ENCODE measurements around the gene SHC4.

SHC4 gene

DNA sequence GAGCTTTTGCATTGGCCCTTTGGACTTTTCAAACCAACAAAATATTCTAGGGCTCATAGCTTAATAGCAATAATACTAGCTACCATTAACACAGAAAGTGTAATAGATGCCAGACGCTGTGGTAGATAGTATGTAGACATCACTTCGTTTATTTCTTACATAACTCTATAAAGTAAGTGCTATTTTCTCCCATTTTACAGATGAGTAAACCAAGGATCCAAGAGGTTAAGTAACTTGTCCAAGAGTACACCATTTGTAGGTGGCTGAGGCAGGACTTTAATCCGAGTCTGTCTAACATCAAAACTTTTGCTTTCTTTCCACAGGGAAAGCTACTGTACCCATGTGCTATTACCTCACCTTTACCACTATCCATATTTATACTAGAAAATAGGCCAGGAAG, 73.8 kb downstream of the SHC4 start:
- Histone ChIP-seq H2AK5ac (ENCODE audit: low read length, severe bottlenecking) (no peak overlapping the region), H3K36me3 (ENCODE audit: control insufficient read depth in 1 of 2, insufficient read depth in 2 of 2, low read depth in 1 of 2, low read length in 2 of 2) (no peaks in the 10 kb centered on the region), H3K23ac (ENCODE audit: low read length in 2 of 2) (no peak overlapping the region), H2BK120ac (ENCODE audit: low read depth, low read length) (no peak overlapping the region), H3K27ac (ENCODE audit: low read length, poor library complexity, severe bottlenecking) (no peak overlapping the region), H4K8ac (ENCODE audit: low read length) (no peak overlapping the region), H2BK5ac (ENCODE audit: low read depth, low read length, poor library complexity, severe bottlenecking) (no peak overlapping the region), H2AFZ (ENCODE audit: low read depth, low read length) (no peak overlapping the region), H3K4ac (ENCODE audit: low read depth in 1 of 2, low read length in 2 of 2) (no peak overlapping the region), H2BK12ac (ENCODE audit: low read length in 2 of 2) (no peak overlapping the region), H3K4me3 (ENCODE audit: insufficient read depth in 1 of 2, low read depth in 1 of 2, low read length in 2 of 2) (no peak overlapping the region), H3K79me1 (replicated peaks; ENCODE audit: low read length, poor library complexity, severe bottlenecking) (no peaks in the 10 kb centered on the region), H2BK15ac (ENCODE audit: low read depth, poor library complexity, severe bottlenecking) (no peak overlapping the region), H3K14ac (ENCODE audit: low read length in 2 of 2) (no peak overlapping the region), H3K4me2 (ENCODE audit: low read length, poor library complexity, severe bottlenecking) (no peak overlapping the region), H3K9ac (ENCODE audit: low read length) (no peak overlapping the region), H3K27me3 (ENCODE audit: control insufficient read depth in 1 of 2, insufficient read depth in 1 of 2, low read length in 2 of 2) (no peaks in the 10 kb centered on the region), H4K91ac (ENCODE audit: low read length) (no peak overlapping the region), H3K4me1 (ENCODE audit: control insufficient read depth, insufficient read depth, low read depth, low read length) (peaks cover 1% of the 10 kb centered on the region), H3K18ac (ENCODE audit: low read depth in 1 of 2, low read length in 2 of 2) (no peak overlapping the region), H3K9me3 (ENCODE audit: control insufficient read depth, low read length) (no peaks in the 10 kb centered on the region)
- DNase-seq, result no peak
- WGBS, result 100% methylated on average over 1 of the region's 3 CpGs

DNA sequence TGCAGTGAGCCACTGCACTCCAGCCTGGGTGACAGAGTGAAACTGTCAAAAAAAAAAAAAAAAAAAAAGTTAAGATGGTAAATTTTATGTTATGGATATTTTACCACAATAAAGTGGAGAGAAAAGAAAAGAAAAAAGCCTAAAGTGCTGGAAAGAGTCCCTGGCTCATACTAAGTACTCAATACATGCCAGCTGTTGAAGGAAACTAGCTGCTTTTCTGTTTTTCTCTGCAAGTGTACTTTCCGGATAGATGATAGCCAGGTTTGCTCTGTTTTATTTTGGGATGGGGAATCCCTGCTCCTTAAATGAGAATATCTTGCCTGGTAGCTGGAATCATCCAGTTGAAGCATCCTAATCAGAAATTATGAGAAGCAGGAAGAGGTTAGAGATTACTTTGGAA, 74.9 kb downstream of the SHC4 start:
- Histone ChIP-seq H3K79me1 (replicated peaks; ENCODE audit: low read length, poor library complexity, severe bottlenecking) (no peaks in the 10 kb centered on the region), H3K23ac (ENCODE audit: low read length in 2 of 2) (no peak overlapping the region), H3K36me3 (ENCODE audit: control insufficient read depth in 1 of 2, insufficient read depth in 2 of 2, low read depth in 1 of 2, low read length in 2 of 2) (no peaks in the 10 kb centered on the region), H3K4me1 (ENCODE audit: control insufficient read depth, insufficient read depth, low read depth, low read length) (peaks cover 1% of the 10 kb centered on the region), H3K27ac (ENCODE audit: low read length, poor library complexity, severe bottlenecking) (peak overlapping the region; percentile 33), H2BK5ac (ENCODE audit: low read depth, low read length, poor library complexity, severe bottlenecking) (no peak overlapping the region), H2BK15ac (ENCODE audit: low read depth, poor library complexity, severe bottlenecking) (no peak overlapping the region), H3K9ac (ENCODE audit: low read length) (peak overlapping the region; percentile 54), H2BK120ac (ENCODE audit: low read depth, low read length) (no peak overlapping the region), H2AFZ (ENCODE audit: low read depth, low read length) (no peak overlapping the region), H2BK12ac (ENCODE audit: low read length in 2 of 2) (no peak overlapping the region), H4K91ac (ENCODE audit: low read length) (no peak overlapping the region), H2AK5ac (ENCODE audit: low read length, severe bottlenecking) (no peak overlapping the region), H3K4me2 (ENCODE audit: low read length, poor library complexity, severe bottlenecking) (no peak overlapping the region), H3K9me3 (ENCODE audit: control insufficient read depth, low read length) (no peaks in the 10 kb centered on the region), H3K27me3 (ENCODE audit: control insufficient read depth in 1 of 2, insufficient read depth in 1 of 2, low read length in 2 of 2) (no peaks in the 10 kb centered on the region), H3K14ac (ENCODE audit: low read length in 2 of 2) (no peak overlapping the region), H4K8ac (ENCODE audit: low read length) (no peak overlapping the region), H3K4ac (ENCODE audit: low read depth in 1 of 2, low read length in 2 of 2) (no peak overlapping the region), H3K4me3 (ENCODE audit: insufficient read depth in 1 of 2, low read depth in 1 of 2, low read length in 2 of 2) (peak overlapping the region in 1 of 2 experiments; percentile 22), H3K18ac (ENCODE audit: low read depth in 1 of 2, low read length in 2 of 2) (no peak overlapping the region)
- WGBS, result 87% methylated on average over 1 of the region's 1 CpG
- DNase-seq, result no peak

DNA sequence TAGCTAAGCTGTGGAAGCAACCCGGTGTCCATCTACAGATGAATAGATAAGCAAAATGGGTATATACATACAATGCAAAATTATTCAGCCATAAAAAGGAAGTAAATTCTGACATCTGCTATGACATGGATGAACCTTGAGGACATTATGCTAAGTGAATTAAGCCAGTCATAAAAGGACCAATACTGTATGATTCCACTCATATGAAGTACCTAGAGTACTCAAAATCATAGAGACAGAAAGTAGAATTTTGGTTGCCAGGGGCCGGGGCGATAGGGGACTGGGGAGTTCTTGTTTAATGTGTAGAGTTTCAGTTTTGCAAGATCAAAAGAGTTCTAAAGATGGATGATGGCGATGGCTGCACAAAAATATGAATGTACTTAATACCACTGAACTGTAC, 75.5 kb downstream of the SHC4 start:
- Histone ChIP-seq H3K79me1 (replicated peaks; ENCODE audit: low read length, poor library complexity, severe bottlenecking) (no peaks in the 10 kb centered on the region), H2BK15ac (ENCODE audit: low read depth, poor library complexity, severe bottlenecking) (no peak overlapping the region), H3K9ac (ENCODE audit: low read length) (peak overlapping the region; percentile 54), H2BK12ac (ENCODE audit: low read length in 2 of 2) (no peak overlapping the region), H2BK5ac (ENCODE audit: low read depth, low read length, poor library complexity, severe bottlenecking) (no peak overlapping the region), H3K36me3 (ENCODE audit: control insufficient read depth in 1 of 2, insufficient read depth in 2 of 2, low read depth in 1 of 2, low read length in 2 of 2) (no peaks in the 10 kb centered on the region), H4K8ac (ENCODE audit: low read length) (no peak overlapping the region), H2BK120ac (ENCODE audit: low read depth, low read length) (no peak overlapping the region), H2AFZ (ENCODE audit: low read depth, low read length) (no peak overlapping the region), H4K91ac (ENCODE audit: low read length) (no peak overlapping the region), H3K4ac (ENCODE audit: low read depth in 1 of 2, low read length in 2 of 2) (no peak overlapping the region), H3K14ac (ENCODE audit: low read length in 2 of 2) (no peak overlapping the region), H3K27ac (ENCODE audit: low read length, poor library complexity, severe bottlenecking) (no peak overlapping the region), H3K4me1 (ENCODE audit: control insufficient read depth, insufficient read depth, low read depth, low read length) (peaks cover 1% of the 10 kb centered on the region), H3K18ac (ENCODE audit: low read depth in 1 of 2, low read length in 2 of 2) (no peak overlapping the region), H2AK5ac (ENCODE audit: low read length, severe bottlenecking) (no peak overlapping the region), H3K4me2 (ENCODE audit: low read length, poor library complexity, severe bottlenecking) (no peak overlapping the region), H3K23ac (ENCODE audit: low read length in 2 of 2) (no peak overlapping the region), H3K27me3 (ENCODE audit: control insufficient read depth in 1 of 2, insufficient read depth in 1 of 2, low read length in 2 of 2) (no peaks in the 10 kb centered on the region), H3K4me3 (ENCODE audit: insufficient read depth in 1 of 2, low read depth in 1 of 2, low read length in 2 of 2) (no peak overlapping the region), H3K9me3 (ENCODE audit: control insufficient read depth, low read length) (no peaks in the 10 kb centered on the region)
- 100% methylated on average over 2 of the region's 4 CpGs for WGBS
- DNase-seq, result no peak

GRCh38 chr15:48887144-48887543, 76.6 kb downstream of the SHC4 start:
- Histone ChIP-seq H2AK5ac (ENCODE audit: low read length, severe bottlenecking) (no peak overlapping the region), H3K36me3 (ENCODE audit: control insufficient read depth in 1 of 2, insufficient read depth in 2 of 2, low read depth in 1 of 2, low read length in 2 of 2) (no peaks in the 10 kb centered on the region), H3K79me1 (replicated peaks; ENCODE audit: low read length, poor library complexity, severe bottlenecking) (no peaks in the 10 kb centered on the region), H4K8ac (ENCODE audit: low read length) (no peak overlapping the region), H2BK15ac (ENCODE audit: low read depth, poor library complexity, severe bottlenecking) (no peak overlapping the region), H4K91ac (ENCODE audit: low read length) (no peak overlapping the region), H3K9ac (ENCODE audit: low read length) (no peak overlapping the region), H2BK120ac (ENCODE audit: low read depth, low read length) (no peak overlapping the region), H3K4ac (ENCODE audit: low read depth in 1 of 2, low read length in 2 of 2) (no peak overlapping the region), H3K18ac (ENCODE audit: low read depth in 1 of 2, low read length in 2 of 2) (no peak overlapping the region), H3K27ac (ENCODE audit: low read length, poor library complexity, severe bottlenecking) (no peak overlapping the region), H3K14ac (ENCODE audit: low read length in 2 of 2) (no peak overlapping the region), H3K4me3 (ENCODE audit: insufficient read depth in 1 of 2, low read depth in 1 of 2, low read length in 2 of 2) (no peak overlapping the region), H2BK12ac (ENCODE audit: low read length in 2 of 2) (no peak overlapping the region), H3K23ac (ENCODE audit: low read length in 2 of 2) (no peak overlapping the region), H2AFZ (ENCODE audit: low read depth, low read length) (no peak overlapping the region), H2BK5ac (ENCODE audit: low read depth, low read length, poor library complexity, severe bottlenecking) (no peak overlapping the region), H3K9me3 (ENCODE audit: control insufficient read depth, low read length) (no peaks in the 10 kb centered on the region), H3K4me2 (ENCODE audit: low read length, poor library complexity, severe bottlenecking) (no peak overlapping the region), H3K27me3 (ENCODE audit: control insufficient read depth in 1 of 2, insufficient read depth in 1 of 2, low read length in 2 of 2) (no peaks in the 10 kb centered on the region), H3K4me1 (ENCODE audit: control insufficient read depth, insufficient read depth, low read depth, low read length) (peaks cover 1% of the 10 kb centered on the region)
- 82% methylated on average over 1 of the region's 2 CpGs for WGBS
- no peak for DNase-seq
